NCI-H1105 (cell line): Measurements from ENCODE around the gene HSBP1L1.

Experiments
- DNase-seq: peaks from one replicate; lab custom pipeline; 2025; lab: John Stamatoyannopoulos, UW

HSBP1L1 gene

DNA sequence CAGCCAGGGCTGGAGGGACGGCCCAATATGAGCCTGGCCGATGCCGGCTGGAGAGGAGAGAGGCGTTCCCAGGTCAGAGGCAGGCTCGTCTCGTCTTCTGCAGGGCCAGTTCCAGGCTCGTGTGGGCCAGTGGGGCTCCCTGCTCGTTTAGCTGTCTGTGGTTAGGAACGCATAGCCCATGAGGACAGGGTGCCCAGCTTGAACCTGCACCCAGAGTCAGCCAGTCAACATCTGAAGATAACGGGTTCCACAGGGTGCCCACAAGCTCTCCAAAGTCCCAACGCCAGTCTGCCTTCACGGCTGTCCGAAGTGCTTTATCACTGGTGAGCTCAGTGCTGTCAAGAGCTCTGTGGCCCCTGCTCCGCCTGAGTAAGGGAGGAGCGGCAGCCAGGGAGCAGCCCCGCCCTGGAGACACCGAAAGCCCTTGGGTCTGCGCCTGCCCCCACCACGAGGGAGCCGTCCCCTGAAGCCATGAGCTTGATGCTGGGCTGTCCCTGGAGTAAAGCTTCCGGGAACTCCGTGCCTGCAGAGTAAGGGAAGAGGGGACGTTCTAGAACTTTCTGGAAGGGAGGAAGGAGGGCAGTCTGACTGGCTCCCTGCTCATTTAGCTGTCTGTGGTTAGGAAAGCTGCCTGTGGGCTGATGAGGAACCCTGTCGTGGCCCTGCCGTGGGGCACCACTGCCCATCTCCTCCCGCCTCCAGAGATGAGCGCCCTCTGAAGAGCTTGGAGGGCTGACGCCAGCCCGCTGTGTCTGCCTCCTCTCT is 2.7 kb upstream of the HSBP1L1 start:
- no peak for DNase-seq

DNA sequence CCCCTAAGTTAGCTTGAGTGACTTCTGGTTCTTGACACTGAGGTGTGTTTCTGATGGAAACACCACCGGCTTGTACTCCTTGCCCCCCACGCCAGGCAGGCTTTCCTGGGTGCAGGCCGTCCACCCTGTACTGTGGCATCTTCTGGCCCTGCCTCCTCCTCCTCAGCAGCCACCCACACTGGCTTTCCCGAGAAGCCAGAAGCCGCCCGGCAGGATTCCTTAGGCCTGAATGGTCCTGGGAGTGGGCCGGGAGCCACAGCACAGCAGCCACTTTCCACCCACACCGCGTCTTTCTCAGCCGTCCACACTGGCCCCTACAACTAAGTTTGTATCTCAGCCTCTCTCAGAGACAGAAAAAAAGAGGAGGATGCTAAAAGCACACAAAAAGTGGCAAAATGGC is 2.1 kb upstream of the HSBP1L1 start:
- DNase-seq, result no peak

DNA sequence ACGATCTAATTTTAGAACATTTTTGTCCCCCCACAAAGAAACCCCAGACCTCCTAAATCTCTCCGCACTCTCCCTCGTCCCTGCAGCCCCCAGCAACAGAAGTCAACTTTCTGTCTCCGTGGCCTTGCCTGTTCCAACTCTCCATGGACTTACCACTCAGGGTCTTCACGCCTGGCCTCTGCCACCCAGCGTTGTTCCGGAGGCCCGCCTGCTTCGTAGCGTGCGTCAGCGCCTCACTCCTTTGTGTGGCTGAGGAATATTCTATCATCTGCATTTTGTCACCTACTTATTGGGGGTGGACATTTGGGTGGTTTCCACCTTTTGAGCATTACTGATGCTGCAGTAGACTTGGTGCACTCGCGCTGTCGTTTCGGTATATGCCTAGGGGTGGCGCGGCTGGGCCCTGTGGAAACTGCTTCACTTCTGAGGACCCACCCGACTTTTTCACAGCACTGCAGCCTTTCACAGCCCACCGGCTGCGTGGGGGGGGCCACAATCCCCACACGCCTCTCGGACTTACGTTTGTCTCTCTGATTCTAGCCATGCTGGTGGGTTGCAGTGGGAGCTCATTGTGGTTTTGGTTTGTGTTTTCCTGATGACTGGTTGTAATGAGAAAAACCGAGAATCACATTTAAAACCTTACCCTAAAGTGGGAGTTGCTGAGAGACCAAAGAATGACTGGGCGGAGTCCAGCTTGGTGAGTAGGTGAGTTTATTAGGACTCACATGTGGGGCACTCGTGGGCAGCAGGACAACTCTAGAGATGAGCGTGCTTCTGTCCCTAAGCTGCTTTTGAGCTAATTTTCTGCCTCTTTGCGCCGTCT is 1.4 kb upstream of the HSBP1L1 start:
- no peak for DNase-seq

DNA sequence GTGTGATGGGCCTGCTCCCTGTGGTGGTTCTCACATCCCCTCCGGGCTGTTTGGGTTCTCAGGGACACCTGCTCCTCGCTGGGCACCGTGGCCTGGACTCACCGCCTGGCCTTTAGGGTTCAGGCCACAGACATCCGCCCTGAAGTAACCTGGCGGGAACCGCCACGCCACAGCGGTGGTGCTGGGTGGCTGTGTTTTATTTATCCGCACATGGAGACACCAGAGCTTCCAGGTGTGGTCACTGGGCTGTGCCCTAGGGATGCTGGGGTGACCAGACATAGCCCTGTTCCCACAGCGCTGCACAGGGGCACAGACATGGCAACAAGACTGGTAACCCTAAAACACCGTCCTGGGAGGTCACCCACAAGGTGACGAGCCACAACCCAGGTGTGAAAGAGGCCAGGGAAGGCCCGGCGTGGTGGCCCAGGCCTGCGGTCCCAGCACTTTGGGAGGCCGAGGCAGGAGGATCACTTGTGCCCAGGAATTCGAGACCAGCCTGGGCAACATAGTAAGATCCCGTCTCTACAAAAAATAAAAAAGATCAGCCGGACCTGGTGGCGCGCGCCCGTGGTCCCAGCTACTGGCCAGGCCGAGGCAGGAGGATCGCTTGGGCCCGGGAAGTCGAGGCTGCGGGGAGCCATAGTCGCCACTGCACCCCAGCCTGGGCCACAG is 649 bp upstream of the HSBP1L1 start:
- no peak for DNase-seq

DNA sequence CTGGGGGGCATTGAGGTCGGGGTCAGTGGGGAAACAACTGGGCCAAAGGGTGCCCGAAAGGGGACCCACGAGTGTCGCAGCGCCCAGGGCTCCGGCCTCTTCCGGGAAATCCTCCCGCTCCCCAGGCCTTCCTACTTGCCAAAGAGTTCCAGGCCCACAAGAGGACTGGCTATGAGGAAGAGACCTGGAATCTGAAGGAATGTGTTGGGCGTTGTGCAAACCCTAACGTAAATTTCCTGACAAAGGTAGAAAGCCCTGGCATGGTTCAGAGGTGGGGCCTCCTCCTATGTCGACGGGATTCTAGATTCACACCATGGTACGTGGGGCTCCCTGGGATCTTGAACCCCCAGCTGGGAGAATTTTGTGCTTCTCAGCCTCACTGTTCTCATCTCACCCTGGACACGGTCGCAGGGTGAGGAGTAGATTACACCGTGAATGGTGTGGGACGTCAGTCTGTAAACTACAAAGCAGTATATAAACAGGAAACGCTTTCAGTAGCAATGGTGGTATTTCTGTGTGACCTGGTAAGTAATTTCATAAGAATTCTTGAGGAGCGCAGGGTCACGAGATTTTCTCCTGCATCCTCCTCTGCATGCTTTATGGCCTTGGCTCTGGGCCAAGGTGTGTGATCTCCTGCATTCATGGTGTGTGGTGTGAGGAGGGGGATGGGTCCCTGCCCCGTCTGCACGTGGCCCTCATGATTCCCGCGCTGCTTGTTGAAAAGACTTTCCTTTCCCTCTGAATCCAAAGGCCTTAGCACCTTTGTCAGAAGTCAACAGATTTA is 868 bp downstream of the HSBP1L1 start:
- peak; percentile 52 for DNase-seq

DNA sequence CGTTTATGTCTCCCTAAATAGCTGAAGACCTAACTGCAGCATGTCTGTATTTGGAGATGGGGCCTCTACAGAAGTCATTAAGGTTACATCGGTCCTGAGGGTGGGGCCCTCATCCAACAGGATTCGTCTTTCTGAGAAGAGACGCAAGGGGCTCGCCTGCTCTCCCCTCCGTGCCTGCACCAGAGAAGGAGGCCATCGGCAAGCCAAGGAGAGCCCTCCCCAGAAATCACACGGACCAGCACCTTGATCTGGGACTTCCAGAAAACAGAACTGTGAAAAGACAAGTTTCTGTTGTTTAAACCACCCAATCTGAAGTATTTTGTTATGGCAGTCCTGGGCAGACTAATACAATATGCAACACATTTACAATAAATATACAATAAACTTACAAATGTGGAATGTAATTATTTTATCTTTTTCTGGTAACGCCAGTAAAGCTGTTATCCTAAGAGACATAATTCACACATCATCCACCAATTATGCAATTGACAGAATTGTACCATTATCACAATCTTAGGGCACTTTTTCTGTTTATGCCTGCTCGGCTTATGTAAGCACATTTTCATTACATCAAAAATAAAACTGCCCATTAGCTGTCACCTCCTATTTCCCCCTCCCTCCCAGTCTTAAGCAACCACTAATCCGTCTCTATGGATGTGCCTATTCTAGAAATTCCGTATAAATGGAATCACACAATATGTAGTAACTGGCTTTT is 6.1 kb downstream of the HSBP1L1 start:
- DNase-seq, result no peak

DNA sequence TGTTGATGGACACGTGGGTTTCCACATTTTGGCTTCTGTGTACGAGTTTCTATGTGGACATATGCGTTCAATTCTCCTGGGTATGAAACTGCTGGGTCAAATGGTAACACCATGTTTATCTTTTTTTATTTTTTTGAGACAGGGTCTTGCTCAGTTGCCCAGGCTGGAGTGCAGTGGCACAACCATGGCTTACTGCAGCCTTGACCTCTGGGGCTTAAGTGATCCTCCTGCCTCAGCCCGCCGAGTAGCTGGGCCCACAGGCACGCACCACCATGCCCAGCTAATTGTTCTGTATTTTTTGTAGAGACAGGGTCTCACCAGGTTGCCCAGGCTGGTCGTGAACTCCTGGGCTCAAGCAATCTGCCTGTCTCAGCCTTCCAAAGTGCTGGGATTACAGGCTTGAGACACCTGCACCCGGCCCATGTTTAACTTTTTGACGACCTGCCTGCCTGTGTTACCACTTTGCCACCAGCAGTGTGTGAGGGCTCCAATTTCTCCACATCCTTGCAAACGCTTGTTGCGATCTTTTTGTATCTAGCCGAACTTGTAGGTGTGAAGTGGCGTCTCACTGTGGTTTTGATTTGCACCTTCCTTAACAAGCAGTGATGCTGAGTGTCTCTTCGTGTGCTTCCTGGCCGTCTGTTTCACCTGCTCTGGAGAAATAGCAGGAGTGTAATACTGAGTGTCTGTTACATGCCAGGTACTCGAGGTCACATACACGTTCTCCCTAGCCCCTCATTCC is 6.9 kb downstream of the HSBP1L1 start:
- DNase-seq, result no peak

DNA sequence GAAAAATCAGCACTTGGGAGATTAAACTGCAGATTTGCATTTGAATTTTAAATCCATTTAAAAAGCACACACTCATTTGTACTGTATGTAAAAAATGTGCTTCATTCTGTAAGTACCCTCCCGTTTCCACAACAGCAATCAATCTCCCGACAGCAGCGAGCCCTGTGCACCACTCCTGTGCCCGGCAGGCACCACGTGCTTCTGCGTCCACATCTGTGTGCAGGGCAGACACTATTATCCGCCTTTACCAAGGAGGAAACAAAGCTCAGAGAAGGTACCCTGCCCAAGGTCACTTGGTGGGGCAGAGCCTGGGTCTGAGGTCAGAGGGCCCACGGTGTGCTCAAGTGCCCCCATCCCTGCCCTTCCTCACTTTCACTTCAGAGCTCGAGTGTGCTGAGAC is 7.5 kb downstream of the HSBP1L1 start:
- DNase-seq, result no peak

DNA sequence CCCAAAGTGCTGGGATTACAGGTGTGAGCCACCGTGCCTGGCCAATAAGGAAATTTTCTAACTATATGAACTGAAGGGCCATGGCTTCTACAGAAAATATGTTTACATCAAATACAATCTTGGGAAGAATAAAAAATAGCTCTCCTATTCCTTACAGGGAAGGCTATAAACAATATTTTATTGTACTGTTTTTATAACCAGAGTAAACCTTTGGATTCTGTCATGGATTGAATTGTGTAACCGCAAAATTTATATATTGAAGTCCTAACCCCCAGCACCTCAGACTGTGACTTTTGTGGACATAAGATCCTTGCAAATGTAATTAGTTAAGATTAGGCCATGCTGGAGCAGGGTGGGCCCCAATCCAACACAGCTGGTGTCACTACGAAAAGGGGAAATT is 8.3 kb downstream of the HSBP1L1 start:
- DNase-seq, result no peak

DNA sequence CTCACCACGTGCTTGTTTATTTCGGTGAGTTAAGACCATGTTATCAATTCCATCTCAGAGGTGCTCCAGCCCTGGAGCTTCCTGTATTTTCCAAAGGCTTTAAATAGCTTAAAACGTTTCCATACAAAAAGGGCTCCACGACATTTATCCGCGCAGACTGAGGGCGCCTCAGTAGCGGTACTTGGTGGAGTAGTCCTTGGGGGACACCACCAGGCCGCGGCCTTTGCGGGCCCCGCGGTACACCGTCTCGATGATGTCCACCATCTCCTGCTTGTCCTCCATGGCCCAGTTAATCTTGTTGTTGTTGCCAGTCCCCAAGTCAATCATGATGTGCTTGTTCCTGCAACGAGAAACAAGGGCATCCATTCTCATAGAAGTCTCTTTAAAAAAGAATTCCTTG is 9.1 kb downstream of the HSBP1L1 start:
- no peak for DNase-seq

DNA sequence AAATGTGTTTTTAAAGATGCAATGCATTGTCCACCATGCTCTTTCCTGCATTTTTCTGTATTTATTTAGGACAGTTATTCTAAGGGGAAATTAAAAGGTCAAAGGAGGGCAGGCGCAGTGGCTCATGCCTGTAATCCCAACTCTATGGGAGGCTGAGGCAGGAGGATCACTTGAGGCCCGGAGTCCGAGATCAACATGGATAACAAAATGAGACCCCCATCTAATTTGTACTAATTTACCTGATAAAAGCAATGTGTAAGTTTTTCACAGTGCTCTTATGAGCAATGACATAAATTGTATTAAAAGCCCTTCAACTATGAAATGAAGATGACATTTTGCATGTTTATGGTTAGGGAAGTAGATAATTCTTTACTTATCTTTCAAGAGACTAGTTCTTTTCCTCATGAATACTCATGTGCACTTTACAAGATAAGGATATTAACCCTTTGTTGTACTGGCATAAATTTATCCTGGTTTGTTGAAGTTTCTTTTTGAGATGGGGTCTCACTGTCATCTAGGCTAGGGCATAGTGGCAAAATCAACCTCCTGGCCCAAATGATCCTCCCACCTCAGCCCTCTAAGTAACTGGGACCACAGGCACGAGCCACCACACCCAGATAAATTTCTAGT is 9.7 kb downstream of the HSBP1L1 start:
- no peak for DNase-seq

DNA sequence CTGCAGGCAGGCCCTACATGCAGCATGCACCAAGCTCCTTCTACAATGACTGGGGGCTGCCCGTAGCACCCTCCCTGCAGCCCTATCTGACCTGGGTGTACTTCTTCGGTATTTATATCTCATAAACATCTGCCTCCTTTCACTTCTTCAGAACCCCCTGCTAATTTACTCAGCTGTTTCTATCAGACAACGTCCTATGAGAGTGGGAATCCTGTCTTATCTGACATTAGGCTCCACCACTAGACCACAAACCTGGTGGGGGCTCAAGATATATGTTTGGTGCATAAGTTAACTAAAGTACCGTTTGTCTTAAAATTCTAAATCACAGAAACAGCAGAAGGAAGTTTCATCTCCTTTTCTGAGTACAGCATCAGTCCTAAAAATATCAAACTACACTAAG is 10.6 kb downstream of the HSBP1L1 start:
- no peak for DNase-seq

DNA sequence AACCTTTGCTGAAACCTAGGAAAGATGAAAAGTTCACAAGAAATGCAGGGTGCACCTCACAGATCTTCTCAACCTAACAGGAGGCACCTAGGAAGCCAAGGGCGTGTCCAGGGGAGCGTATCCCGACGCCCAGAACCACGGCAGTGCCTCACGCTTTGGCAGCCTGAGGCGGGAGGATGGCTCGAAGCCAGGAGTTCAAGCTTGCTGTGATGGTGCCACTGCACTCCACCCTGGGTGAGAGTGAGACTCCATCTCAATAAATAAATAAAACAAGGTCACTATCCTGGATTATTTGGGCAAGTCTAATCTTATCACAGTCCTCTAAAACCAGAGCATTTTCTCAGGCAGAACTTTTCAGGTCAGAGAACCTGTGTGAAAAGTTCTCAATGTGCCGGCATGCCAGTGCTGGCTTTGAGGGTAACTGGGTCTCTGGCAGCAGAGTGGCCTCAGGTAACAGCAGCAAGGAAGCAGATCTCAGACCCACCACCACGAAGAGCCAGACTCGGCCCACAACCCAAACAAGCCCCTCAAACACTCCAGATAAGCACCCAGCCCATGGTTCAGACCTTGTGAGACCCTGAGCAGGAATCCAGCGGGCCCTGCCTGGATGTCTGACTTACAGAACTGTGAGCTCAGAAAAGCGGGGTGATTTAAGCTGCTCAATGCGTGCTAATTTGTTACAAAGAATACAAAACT is 11.7 kb downstream of the HSBP1L1 start:
- DNase-seq, result no peak

DNA sequence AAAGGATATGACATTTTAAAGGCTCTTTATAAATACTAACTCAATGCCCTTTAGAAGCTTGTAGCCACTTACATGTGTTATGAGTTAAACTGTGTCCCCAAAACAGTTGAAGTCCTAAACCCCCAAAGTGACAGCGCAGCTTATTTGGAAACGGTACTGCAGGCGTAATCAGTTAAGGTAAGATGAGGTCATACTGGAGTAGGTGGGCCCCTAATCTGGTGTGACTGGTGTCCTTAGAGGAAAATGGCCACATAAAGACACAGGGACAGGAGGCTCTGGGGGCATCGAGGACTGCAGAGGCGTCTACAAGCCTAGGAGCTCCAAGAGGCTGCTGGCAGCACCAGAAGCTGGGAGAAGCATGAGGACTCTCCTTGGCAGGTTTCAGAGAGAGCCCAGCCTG is 15.4 kb downstream of the HSBP1L1 start:
- DNase-seq, result no peak

DNA sequence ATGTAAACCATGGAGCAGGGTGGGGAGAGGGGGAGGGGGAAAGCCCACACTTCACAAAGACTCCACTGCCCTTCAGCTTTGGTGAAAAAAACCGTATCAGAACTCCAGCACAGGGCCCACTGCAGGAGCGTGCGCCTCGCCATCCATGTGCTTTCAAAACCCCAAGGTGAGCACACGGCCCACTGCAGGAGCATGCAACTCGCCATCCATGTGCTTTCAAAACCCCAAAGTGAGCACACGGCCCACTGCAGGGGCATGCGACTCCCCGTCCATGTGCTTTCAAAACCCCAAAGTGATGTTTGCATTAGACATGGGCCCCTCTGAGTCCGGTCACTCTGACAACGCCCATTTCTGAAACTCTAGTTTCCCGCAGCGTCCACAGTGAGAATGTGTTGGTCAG is 16.1 kb downstream of the HSBP1L1 start:
- no peak for DNase-seq

DNA sequence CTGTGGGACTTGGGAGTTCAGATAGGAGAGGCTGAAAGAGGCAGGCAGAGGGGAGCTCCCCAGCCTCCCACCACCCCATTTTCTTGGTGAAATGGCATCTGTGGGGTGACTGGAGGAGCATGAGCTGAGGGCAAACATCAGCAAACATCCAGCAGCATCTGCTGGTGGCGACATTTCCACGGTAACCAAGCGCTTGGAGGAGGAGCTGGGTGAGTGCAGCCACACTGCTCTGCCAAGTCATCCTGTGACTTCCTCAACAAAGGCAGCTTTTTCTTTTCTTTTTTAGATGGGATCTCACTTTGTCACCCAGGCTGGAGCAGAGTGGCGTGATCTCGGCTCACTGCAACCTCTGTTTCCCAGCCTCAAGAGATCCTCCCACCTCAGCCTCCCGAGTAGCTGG is 18.3 kb downstream of the HSBP1L1 start:
- DNase-seq, result no peak

DNA sequence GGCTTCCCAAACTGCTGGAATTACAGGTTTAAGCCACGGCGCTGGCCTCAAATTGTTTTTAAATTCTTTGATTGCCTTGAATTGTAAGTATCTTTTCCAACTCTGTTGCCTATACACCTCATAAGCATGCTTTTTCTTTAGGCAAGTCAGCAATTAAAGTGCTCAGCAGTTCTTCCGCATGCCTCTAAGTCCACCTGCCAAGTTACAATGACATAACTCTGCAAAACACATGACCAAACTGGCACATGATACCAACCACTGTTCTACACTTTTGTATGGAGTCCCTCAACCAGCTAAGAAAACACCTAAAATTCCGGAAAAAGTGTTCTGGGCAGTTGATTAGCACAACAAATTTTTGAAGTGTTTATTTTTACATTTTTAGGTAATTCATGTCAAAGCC is 18.8 kb downstream of the HSBP1L1 start:
- DNase-seq, result no peak

DNA sequence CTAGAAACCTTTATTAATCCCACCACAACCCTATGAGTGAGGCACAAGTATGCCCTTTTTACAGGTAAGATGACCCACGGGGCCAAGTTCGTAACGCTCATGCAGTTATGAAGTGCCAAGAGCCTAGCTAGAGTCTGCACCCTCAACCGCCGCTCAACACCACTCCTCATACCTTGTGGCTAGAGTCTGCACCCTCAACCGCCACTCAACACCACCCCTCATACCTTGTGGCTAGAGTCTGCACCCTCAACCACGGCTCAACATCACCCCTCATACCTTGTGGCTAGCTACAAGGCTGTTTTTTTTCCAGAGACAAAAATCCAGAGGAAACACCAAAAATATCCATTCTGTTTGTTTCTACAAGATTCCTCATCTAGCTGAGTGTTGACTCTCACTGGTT is 19.4 kb downstream of the HSBP1L1 start:
- no peak for DNase-seq

DNA sequence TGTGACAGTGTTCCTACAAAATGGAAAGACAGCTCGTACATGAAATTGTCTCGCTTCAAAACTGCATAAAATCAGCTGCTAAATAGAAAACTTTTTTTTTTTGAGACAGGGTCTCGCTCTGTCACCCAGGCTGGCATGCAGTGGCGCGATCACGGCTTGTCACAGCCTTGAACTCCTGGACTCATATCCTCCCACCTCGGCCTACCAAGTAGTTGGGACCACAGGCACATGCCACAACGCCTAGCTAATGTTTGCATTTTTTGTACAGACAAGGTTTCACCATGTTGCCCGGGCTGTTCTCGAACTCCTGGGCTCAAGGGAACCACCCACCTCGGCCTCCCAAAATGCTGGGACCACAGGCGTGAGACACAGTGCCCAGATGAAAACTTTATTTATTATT is 20.7 kb downstream of the HSBP1L1 start:
- DNase-seq, result no peak

DNA sequence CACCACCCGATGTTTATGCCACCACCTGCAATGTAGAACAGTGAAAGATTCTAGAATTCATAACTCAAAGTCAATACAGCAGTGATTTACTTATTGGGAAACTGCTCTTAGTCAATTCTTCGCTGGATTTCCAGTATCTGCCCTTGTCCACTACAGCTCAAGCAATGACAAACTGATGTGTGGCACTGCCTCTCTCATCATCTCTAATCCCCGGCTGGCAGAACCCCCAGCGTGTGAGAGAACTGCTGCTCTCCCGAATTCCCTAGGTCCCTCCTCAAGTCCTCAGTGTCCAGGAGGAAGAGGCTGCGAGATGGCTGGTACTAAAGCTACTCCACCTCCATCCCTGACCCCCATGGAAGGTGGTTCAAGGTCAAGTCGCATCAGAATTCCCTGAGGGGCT is 22.3 kb downstream of the HSBP1L1 start:
- DNase-seq, result no peak
